Brain microvascular endothelial cell (primary cell): ENCODE results near the gene PYCR2.

ENCODE experiments used
- DNase-seq: peaks from one replicate; pipeline ENCODE4 v3.0.0-alpha.2; 2020
- H3K27ac ChIP-seq: fragments of 250-450 bp; sonication (Bioruptor Pico); 2 replicates; pipeline ENCODE4 v1.5.1; 2020; ENCODE audit warnings: mild to moderate bottlenecking, moderate library complexity
- H3K27me3 ChIP-seq: fragments of 250-450 bp; sonication (Bioruptor Pico); replicated peaks from 2 replicates; pipeline ENCODE4 v1.5.1; 2020; ENCODE audit warnings: mild to moderate bottlenecking
- H3K36me3 ChIP-seq: fragments of 250-450 bp; sonication (Bioruptor Pico); replicated peaks from 2 replicates; pipeline ENCODE4 v1.5.1; 2020; ENCODE audit warnings: mild to moderate bottlenecking
- H3K4me3 ChIP-seq: 2 replicates; pipeline ENCODE4 v1.5.1; 2011; ENCODE audit warnings: low read depth, mild to moderate bottlenecking, control low read depth, low read length, moderate library complexity
- CTCF ChIP-seq: IDR thresholded peaks from 2 replicates; pipeline ENCODE4 v1.5.1; 2011; ENCODE audit warnings: low read depth, mild to moderate bottlenecking, moderate library complexity, low read length, control low read depth, inconsistent platforms; ENCODE audit errors: missing control alignments
- in situ Hi-C: cut with HindIII; loops from 2 replicates; pipeline ENCODE4 v1.10.0; 2017; ENCODE audit warnings: low sequenced_read_pairs, low pct_ligation_motif_present

The PYCR2 gene

GRCh38 chr1:225899044-225899925 is 24.8 kb downstream of the PYCR2 start:
- H3K4me3 ChIP-seq, result no peak overlapping the region
- no peak overlapping the region for H3K27ac ChIP-seq
- H3K27me3 ChIP-seq, result no peaks in the 10 kb centered on the region
- no peaks in the 10 kb centered on the region for H3K36me3 ChIP-seq
- no peak for TF ChIP-seq CTCF
- in situ Hi-C loops, result no loop called here
- DNase-seq, result no peak

GRCh38 chr1:225897595-225898514 is 26.2 kb downstream of the PYCR2 start:
- H3K4me3 ChIP-seq, result no peak overlapping the region
- no peak for TF ChIP-seq CTCF
- DNase-seq, result no peak
- H3K36me3 ChIP-seq, result no peaks in the 10 kb centered on the region
- in situ Hi-C loops, result no loop called here
- no peak overlapping the region for H3K27ac ChIP-seq
- H3K27me3 ChIP-seq, result no peaks in the 10 kb centered on the region

- Histone ChIP-seq H3K4me3 (no peak overlapping the region), H3K27ac (no peak overlapping the region), H3K27me3 (no peaks in the 10 kb centered on the region), H3K36me3 (no peaks in the 10 kb centered on the region)
- TF ChIP-seq CTCF, result no peak
- DNase-seq, result no peak
- in situ Hi-C loops, result no loop called here
Measured at GRCh38 chr1:225896937-225897549, 27.0 kb downstream of the PYCR2 start.

DNA sequence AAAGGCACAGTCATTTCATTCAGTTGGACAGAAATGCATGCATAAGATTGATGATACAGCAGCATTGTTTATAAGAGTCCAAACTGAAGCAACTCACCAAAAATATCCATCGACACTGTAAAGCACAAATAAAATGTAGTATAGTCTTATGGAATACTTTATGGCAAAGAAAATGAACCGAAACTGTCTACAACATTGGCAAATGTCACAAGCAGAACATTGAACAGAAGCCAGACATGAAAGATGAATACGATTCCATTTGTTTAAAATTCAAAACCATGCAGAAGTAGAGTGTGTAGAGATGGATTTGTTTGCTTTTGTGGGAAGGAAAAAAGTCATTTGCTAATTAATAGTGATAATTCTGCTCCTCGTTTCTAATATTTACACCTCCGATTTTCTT is 27.6 kb downstream of the PYCR2 start:
- no peak for DNase-seq
- in situ Hi-C loops, result no loop called here
- Histone ChIP-seq H3K27me3 (no peaks in the 10 kb centered on the region), H3K4me3 (no peak overlapping the region), H3K36me3 (no peaks in the 10 kb centered on the region), H3K27ac (no peak overlapping the region)
- no peak for TF ChIP-seq CTCF

DNA sequence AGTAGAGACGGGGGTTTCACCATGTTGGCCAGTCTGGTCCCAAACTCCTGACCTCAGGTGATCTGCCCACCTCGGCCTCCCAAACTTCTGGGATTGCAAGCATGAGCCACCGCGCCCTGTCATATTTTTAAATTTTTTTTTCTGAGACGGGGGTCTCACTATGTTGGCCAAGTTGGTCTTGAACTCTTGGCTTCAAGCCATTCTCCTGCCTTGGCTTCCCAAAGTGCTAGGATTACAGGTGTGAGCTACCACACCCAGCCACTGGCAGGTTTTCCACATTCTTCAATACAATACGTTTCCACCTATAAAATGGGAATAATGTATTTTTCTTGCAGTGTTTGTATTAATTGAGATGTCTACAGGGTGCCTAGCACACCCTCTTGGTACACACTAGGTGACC is 31.7 kb downstream of the PYCR2 start:
- no peak for TF ChIP-seq CTCF
- DNase-seq, result no peak
- in situ Hi-C loops, result no loop called here
- Histone ChIP-seq H3K4me3 (no peak overlapping the region), H3K27me3 (no peaks in the 10 kb centered on the region), H3K27ac (no peak overlapping the region), H3K36me3 (no peaks in the 10 kb centered on the region)
